SK-N-MC (cell line): Measurements from ENCODE around the gene USP3.

Source experiments
- DNase-seq: peaks from one replicate; pipeline ENCODE4 v3.0.0-alpha.2; 2011; ENCODE audit warnings: low read depth, low spot score
- H3K27ac ChIP-seq: fragments of 200-600 bp; sonication (generic); 2 replicates; pipeline ENCODE4 v1.5.1; 2016; ENCODE audit warnings: mixed run types
- H3K36me3 ChIP-seq: fragments of 200-600 bp; sonication (generic); 2 replicates; pipeline ENCODE4 v1.6.1; 2017; ENCODE audit warnings: antibody characterized with exemption, low read length, mixed read lengths; ENCODE audit not compliant: insufficient read depth
- H3K4me3 ChIP-seq: fragments of 200-600 bp; sonication (generic); 2 replicates; pipeline ENCODE4 v1.5.1; 2016
- H3K9ac ChIP-seq: fragments of 200-600 bp; sonication (generic); 2 replicates; pipeline ENCODE4 v1.8.0; 2017; ENCODE audit warnings: mixed run types, mixed read lengths; ENCODE audit not compliant: insufficient read length
- H3K9me3 ChIP-seq: fragments of 200-600 bp; sonication (generic); 2 replicates; pipeline ENCODE4 v1.6.1; 2017; ENCODE audit warnings: low read depth, mild to moderate bottlenecking, antibody characterized with exemption, low read length, moderate library complexity, mixed read lengths
- EZH2 ChIP-seq: fragments of 200-600 bp; sonication (generic); IDR thresholded peaks from one replicate; pipeline ENCODE4 v1.6.1; 2017; ENCODE audit warnings: antibody characterized with exemption
- FOXP2 ChIP-seq: optimal IDR thresholded peaks from 2 replicates; pipeline ENCODE3; 2011; ENCODE audit warnings: mild to moderate bottlenecking, moderate library complexity; ENCODE audit not compliant: insufficient read depth; ENCODE audit errors: extremely low read length, control extremely low read depth
- POLR2AphosphoS5 ChIP-seq: IDR thresholded peaks from 2 replicates; pipeline ENCODE4 v1.6.1; 2012; ENCODE audit warnings: mild to moderate bottlenecking, low read depth, low read length, borderline replicate concordance

Gene USP3

GRCh38 chr15:63491116-63491827 lies 13.1 kb upstream of the USP3 start:
- Histone ChIP-seq H3K4me3 (no peak overlapping the region), H3K27ac (no peak overlapping the region), H3K9ac (no peak overlapping the region), H3K9me3 (no peaks in the 10 kb centered on the region), H3K36me3 (no peaks in the 10 kb centered on the region)
- no peak for DNase-seq
- TF ChIP-seq POLR2AphosphoS5 (no peak), EZH2 (no peak), FOXP2 (no peak)

- Histone ChIP-seq H3K27ac (no peak overlapping the region), H3K36me3 (no peaks in the 10 kb centered on the region), H3K9ac (no peak overlapping the region), H3K9me3 (no peaks in the 10 kb centered on the region), H3K4me3 (no peak overlapping the region)
- TF ChIP-seq EZH2 (no peak), POLR2AphosphoS5 (no peak), FOXP2 (no peak)
- no peak for DNase-seq
These were observed 12.4 kb upstream of the USP3 start for GRCh38 chr15:63491979-63492378.

- Histone ChIP-seq H3K4me3 (no peak overlapping the region), H3K9me3 (no peaks in the 10 kb centered on the region), H3K27ac (no peak overlapping the region), H3K36me3 (no peaks in the 10 kb centered on the region), H3K9ac (no peak overlapping the region)
- no peak for DNase-seq
- TF ChIP-seq EZH2 (no peak), POLR2AphosphoS5 (no peak), FOXP2 (no peak)
These were observed 11.8 kb upstream of the USP3 start for GRCh38 chr15:63492541-63493077.

GRCh38 chr15:63493436-63493835 lies 11.0 kb upstream of the USP3 start:
- DNase-seq: no peak
- no peak overlapping the region for H3K27ac ChIP-seq

GRCh38 chr15:63494408-63494807 lies 10.0 kb upstream of the USP3 start:
- TF ChIP-seq POLR2AphosphoS5 (no peak), FOXP2 (no peak), EZH2 (no peak)
- Histone ChIP-seq H3K4me3 (no peak overlapping the region), H3K27ac (no peak overlapping the region), H3K9ac (no peak overlapping the region), H3K36me3 (no peaks in the 10 kb centered on the region), H3K9me3 (no peaks in the 10 kb centered on the region)
- DNase-seq: no peak

More at GRCh38 chr15:63493436-63493835, 11.0 kb upstream of the USP3 start:
- Histone ChIP-seq H3K36me3 (no peaks in the 10 kb centered on the region), H3K9me3 (no peaks in the 10 kb centered on the region), H3K4me3 (no peak overlapping the region), H3K9ac (no peak overlapping the region)
- TF ChIP-seq FOXP2: no peak
- TF ChIP-seq POLR2AphosphoS5: no peak
- TF ChIP-seq EZH2: no peak

- Histone ChIP-seq H3K4me3 (no peak overlapping the region), H3K9me3 (no peaks in the 10 kb centered on the region), H3K36me3 (no peaks in the 10 kb centered on the region), H3K9ac (no peak overlapping the region), H3K27ac (no peak overlapping the region)
- TF ChIP-seq EZH2: no peak
- no peak for DNase-seq
These were observed 9.1 kb upstream of the USP3 start for GRCh38 chr15:63495343-63495742.

GRCh38 chr15:63495780-63496488 lies 8.5 kb upstream of the USP3 start:
- Histone ChIP-seq H3K4me3 (no peak overlapping the region), H3K27ac (no peak overlapping the region), H3K36me3 (no peaks in the 10 kb centered on the region), H3K9ac (no peak overlapping the region), H3K9me3 (no peaks in the 10 kb centered on the region)
- DNase-seq: no peak
- no peak for TF ChIP-seq EZH2
- no peak for TF ChIP-seq FOXP2
- no peak for TF ChIP-seq POLR2AphosphoS5

- H3K9ac ChIP-seq: no peak overlapping the region
- H3K9me3 ChIP-seq: no peaks in the 10 kb centered on the region
- no peak for DNase-seq
- H3K27ac ChIP-seq: no peak overlapping the region
- H3K36me3 ChIP-seq: no peaks in the 10 kb centered on the region
- H3K4me3 ChIP-seq: no peak overlapping the region
- no peak for TF ChIP-seq FOXP2
- no peak for TF ChIP-seq POLR2AphosphoS5
- TF ChIP-seq EZH2: no peak
These were observed 6.5 kb upstream of the USP3 start for GRCh38 chr15:63497642-63498467.
